GM19043 (cell line): Measurements from ENCODE around the gene NPTX1.

Experiments
- ATAC-seq: cut with Tn5 transposase; IDR thresholded peaks from one replicate; pipeline ENCODE4 v1.9.1; 2021; ENCODE audit warnings: low read depth; ENCODE audit not compliant: unreplicated experiment

NPTX1 gene

GRCh38 chr17:80430446-80431245 is 45.8 kb downstream of the NPTX1 start:
- no peak for ATAC-seq

GRCh38 chr17:80429356-80430275 is 46.8 kb downstream of the NPTX1 start:
- no peak for ATAC-seq

DNA sequence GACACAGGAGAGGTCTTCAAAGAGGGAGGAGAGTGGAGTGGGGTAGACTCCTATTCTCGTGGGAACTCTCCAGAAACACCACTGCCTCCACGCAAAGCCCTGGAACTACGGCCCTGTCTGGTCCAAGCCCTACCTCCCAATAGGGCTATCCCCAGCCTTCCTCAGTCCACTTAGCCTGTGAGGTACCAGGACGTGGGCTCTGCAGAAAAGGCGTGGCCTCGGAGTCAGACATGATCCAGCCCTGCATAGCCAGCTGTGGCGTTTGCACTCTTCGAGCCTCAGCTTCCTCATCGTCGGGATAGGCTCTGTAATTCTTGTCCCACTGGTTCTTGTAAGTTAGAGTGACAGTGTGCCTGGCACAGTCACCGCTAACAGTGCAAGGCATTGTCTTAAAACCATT is 47.6 kb downstream of the NPTX1 start:
- no peak for ATAC-seq

DNA sequence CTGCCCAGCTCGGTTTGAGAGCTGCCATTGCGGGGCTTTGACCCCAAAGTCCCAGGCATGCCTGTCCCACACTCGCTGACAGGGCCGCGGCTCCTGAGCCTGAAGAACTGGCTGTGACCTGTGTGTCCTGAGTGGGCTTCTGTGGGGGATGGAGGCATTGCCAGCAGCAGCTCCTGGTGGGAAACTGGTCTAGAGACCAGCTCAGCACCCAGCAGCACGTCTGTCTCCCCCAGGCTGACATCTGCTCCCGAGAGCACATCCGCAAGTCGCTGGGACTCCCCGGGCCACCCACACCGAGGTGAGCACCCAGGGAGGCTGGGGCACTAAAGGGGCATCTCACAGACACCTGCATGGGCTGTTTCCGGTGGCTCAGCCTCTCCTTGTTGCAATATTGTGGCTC is 48.0 kb downstream of the NPTX1 start:
- ATAC-seq, result no peak

DNA sequence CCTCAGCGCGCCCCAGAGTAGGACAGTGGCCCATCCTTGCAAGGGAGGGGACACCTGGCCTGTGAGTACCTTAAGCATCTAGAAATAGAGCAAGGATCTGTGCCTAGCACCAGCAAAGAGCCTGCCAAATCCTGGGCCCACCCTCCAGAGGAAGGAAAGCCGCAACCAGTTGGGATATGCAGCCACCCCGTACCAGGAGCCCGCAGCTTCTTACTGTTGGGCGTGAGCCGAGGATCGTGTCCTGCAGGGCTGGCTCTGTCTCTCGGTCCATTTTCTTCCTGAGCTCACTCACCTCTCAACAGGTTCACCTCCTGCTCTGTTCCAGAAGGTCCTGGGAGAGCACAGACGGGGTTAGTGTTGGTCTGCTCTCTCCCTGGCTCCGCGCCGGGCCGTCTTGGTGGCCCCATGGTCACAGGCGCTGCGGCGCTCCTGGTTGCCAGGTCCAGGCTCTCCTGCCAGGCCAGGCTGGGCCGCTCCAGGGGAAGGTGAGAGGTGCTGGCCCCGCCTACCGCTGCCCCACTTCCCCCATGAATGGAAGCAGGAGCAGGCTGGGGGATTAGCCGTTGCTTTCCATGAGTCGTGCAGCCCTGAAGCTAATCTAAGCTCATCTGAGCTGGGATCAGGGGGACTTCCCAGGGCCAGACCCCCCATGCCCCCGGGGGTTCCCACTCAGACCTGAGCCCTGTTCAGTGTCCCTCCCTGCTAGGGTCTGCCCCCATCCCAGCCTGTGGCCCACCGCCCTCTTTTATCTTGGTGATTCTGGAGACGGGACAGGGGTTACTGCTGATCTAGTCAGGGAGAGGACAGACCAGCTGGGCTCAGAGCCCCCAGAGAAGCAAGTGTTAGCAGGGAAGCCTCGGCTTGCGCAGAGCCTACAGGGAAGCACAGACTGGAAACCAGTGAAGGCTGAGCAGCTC is 48.8 kb downstream of the NPTX1 start:
- no peak for ATAC-seq

DNA sequence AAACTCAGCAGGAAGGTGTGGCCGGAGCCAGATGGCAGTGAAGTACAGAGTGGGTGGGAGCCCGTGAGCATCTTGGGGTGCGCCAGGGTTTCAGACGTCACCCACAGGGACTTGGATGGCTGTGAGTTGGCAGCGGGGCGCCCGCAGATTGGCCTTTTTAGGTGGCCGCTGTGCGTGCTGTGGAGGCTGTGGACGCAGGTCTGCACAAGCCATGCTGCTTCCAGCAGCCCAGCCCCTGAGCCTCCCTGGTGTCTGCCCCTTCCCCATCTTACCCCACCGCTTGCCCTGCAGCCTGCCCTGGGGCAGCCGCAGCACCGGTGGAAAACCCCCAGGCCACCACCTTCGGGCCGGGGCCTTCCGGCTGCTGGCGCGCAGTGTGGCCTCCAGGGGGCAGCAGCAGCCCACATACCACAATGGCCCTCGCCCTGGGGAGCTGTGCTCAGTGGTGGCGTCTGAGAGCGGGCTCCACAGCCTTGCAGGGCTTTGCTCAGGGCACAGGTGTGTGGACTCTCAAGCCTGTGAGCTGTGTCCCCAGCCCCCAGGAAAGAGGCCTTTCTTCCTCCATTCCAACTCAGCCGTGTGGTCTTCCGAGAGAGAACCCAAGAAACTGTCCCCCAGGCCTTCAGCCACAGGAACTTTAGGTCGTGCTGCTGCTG is 49.6 kb downstream of the NPTX1 start:
- no peak for ATAC-seq

- ATAC-seq, result no peak
Measured at GRCh38 chr17:80425835-80426426, 50.5 kb downstream of the NPTX1 start.

DNA sequence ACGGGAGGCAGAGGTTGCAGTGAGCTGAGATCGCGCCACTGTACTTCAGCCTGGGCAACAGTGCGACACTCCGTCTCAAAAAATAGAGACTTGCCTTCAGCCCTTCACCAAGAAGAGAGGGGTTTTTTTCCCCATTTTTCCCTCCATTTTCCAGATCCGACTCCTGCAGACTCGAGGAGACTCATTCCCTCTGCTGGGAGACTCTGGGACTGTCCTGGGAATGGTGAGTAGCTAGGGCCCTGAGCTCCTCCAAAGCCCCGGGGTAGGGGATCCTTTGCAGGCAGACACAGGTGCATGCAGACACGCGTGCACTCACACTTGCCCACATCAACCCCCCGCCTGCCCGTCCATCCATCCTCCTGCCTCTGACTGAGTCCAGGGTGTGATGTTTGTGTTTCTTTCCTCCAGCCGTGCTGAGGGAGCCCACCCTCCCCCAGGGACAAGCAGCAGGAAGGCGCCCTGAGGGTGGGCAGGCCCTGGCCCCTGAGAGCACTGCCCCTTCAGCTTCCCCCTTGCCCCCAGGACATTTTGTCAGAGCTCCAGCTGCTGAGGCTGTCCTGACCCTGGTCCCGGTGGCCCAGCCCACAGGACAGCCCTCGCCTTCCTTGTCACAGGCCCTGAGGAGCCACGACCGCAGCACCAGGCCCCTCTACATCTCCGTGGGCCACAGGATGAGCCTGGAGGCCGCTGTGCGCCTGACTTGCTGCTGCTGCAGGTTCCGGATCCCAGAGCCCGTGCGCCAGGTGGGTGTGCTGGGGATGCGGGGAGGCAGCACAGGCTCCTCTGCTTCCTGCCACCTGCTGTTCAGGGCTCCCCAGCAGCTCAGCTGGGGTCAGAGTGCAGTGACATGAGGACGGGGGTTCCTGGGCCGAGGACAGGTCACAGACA is 51.3 kb downstream of the NPTX1 start:
- ATAC-seq, result no peak

GRCh38 chr17:80424261-80424660 is 52.1 kb downstream of the NPTX1 start:
- no peak for ATAC-seq

DNA sequence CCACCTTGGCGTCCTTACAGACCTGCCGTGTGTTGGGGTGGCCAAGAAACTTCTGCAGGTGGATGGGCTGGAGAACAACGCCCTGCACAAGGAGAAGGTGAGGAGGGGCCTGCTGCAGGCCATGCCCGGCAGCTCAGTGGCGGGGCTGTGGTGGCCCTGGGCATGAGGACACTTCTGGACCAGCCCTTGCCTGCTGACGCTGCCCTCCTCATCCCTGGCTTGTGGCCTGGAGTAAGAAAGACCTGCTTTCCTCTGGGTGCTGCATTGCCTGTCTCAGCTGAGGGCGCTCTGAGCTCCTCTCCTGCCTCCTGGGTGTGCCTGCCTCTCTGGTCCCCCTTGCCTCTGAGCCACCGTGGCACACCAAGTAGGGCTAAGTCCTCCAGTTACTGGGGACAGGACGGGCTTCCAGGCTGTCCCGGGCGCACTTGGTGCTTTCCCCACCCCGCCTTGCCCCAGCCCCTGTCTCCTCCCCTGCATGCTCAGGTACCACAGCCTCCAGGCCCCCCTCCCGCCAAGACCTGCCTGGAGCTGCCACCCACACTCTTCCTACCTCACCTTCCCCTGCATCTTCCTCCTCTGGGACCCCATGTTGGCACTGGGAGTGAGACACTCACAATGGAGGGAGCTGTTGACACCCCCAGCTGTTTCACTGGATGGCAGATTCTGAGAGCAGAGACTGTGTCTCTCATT is 52.7 kb downstream of the NPTX1 start:
- ATAC-seq, result no peak

DNA sequence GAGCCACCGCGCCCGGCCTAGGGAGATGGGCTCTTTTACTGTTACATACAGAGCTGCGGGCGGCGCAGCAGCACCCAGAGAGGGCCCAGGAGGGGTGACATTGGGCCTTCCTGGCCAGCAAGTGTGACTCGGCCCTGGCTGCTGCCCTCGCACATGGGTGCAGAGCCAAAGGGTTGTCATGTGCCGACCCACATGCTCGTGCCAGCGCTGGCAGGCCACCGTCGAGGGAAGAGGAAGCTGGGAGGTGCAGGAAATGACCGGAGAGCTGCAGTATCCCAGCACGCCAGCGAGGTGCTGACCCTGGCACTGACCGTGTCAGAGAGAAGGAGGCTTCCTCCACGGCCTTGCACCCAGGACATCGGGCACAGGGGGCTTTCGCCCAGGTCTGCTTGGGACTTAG is 53.4 kb downstream of the NPTX1 start:
- no peak for ATAC-seq

GRCh38 chr17:80422276-80422675 is 54.1 kb downstream of the NPTX1 start:
- ATAC-seq, result no peak

- ATAC-seq, result no peak
Measured at GRCh38 chr17:80421381-80422090, 54.9 kb downstream of the NPTX1 start.

- ATAC-seq, result no peak
Measured at GRCh38 chr17:80419255-80419654, 57.2 kb downstream of the NPTX1 start.

GRCh38 chr17:80418589-80418988 is 57.8 kb downstream of the NPTX1 start:
- ATAC-seq, result no peak
